Measurements from ENCODE around the gene TRPV3. TPM values are rescaled to one million over a fixed set of nuclear protein-coding genes. Genes with fewer than 3 reads are reported as not detected.
"Not testable (repeated sequence)": the region's sequence is repeated elsewhere in the genome, so short reads cannot be mapped to it uniquely, and the experiment has no call there.

TRPV3 gene
- total RNA-seq: 13.0 TPM

DNA sequence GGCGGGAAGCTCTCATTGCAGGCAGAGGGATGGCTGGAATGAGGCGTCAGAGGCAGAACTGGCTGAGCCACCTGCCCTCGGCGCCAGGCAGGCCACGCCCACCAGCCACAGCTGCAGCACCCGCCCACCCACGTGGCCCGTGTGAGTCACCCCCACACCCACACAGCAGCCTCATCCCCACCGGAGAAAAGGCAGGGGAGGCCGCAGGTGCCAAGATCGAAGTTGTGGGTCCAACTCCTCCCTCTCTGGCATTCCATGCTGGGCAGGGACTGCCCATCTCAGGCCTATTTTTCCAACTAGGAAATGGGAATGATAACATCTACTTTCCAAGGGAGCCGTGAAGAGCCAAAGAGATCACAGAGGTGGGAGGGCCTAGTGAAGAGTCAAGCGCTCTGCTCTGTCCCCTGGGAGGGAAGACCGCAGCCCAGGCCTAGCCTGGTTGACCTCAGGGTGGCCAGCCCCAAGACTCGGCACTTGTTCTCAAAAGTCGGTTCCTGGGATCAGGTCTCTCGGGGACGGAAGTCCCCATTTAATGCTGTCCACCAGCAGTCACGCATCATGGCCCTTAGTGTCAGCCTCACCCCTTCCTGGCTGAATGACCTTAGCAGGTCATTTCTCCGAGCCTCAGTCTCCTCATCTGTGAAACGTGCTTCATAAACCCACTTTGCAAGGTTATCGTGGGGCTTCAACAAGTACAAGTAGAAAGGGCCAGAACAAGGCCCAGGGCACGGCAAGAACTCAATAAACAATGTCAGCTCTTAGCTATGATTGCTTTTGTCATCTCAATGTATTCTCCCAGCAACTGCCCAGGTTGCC, at the start of gene TRPV3:
TSS of gene TRPV3 (minus strand) at position 45 of the 816 bp plus-strand sequence. CDS start 2,962 bp downstream, outside the sequence.
- intact Hi-C loops (cut with DNase I): no loop called here
- ATAC-seq (peak; percentile 89), DNase-seq (ENCODE audit: low spot score) (no peak)

DNA sequence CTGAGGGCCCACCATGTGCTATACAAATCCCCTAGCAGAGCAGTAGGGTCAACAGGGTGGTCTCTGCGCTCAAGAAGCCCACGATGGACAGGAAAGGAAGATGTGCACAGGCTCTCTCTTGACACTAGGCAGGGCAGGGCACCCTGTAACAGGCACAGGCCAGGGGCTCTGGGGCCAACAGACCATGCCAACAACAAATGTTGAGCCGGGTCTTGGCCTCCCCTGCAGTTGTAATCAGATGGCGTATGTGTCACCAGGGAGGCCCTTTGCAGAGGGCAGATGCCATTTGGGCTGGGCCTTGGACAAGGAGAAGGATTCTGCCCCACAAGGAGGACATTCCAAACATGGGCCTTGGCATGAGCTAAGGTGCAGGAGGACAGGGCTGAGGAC, 46.3 kb upstream of the TRPV3 start:
- intact Hi-C loops (cut with DNase I): no loop called here
- DNase-seq (ENCODE audit: low spot score): no peak
- no peak for ATAC-seq

DNA sequence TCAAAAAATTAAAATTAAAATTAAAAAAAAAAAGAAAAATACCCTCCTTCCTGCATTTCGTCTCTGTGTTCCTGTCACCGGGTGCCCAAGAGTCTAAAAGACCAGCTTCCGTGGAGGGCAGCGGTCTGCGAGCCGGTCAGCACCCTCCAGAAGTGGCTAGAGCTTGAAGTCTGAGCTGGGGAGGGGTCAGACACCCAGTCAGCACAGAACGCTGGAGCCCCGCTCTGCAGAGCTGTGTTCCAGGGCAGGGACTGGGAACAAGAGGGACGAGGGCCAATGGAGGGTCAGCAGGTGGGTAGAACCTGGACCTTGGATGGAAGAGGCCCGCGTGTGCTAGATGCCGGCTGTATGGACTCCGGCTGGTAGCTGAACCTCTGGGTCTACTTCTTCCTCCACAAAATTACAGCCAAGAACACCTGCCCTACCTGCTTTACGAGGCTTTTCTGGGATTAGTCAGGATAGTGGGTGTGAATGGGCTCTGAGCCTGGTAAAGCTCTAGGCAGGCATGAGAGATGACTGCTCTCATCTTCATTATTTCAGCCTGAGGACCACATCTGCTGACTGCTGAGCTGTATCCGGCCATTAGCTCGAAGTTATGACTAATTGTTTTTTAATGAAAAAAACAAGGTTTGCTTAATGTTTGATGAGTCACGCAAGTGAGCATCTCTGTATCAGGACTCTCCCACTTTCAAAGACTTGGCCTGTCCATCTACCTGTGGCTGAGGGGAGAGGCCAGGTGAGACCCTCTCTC, 45.7 kb upstream of the TRPV3 start:
- DNase-seq (ENCODE audit: low spot score) (no peak), ATAC-seq (no peak)
- intact Hi-C loops (cut with DNase I): no loop called here

DNA sequence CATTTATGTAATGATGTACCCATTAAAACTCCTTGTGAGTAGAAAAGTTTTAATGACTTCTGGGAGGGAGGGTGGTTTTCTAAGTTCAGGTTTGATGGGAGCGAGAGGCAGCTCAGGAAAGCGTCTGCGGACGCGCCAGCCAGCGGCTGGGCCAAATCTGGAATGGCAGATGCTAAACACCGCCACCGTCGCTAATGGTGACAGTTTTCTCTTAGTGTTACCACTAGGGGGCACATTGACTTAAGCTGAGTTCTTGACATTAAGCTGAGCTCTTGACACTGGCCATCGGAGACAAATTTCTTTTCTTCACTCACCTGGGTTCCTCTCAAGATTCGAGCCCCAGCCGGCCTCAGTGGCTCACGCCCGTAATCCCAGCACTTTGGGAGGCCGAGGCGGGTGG, 44.9 kb upstream of the TRPV3 start:
- ATAC-seq (peak; percentile 46), DNase-seq (ENCODE audit: low spot score) (no peak)
- intact Hi-C loops (cut with DNase I): no loop called here

DNA sequence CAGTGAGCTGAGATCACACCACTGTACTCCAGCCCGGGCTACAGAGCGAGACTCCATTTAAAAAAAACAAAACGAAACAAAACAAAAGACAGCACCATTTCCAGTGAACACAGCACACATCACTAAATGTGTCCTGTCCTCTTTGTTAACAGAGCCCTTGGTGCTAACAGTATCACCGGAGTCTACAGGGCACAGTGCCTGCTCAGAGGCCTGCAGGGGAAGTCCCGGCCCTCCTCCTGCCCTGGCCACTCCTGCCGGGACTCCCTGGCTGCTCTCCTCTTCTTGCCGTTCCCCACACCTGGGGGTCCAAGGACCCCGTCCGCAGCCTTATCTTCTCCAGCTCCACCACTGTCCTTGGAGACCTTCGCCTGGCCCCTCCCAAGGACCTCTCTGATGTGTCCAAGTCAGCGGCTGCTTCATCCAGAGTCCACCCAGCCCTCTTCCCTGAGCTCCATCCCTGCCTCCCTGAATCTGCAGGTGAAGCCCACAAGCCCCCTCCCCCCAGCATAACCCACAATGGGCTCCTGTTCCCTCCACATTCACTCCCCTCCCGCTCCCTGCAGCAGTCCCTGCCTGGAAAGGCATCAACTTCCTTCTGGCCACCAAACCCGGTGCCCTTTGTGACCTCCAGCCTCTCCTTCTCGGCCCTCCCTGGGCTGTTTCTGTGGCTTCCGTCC, 43.1 kb upstream of the TRPV3 start:
- no peak for ATAC-seq
- intact Hi-C loops (cut with DNase I): no loop called here
- DNase-seq (ENCODE audit: low spot score): no peak

DNA sequence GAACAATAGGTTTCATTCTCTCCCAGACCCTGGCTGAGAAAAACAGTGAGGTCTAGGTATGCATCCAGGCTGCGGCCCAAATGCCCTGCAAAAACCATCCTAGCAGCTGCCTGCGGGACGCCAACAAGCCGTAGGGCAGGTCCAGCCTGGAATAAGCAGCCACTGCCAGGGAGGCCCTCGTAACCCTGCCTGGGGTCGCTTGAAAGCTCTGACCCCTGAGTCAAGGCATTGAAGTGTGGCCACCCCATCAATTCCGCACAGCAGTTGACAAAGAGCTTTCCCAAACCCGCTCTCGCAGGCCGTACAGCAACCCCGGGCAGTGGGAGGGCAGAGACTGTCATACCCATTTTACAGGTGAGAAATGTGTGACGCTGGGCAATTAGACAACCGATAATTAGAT, 40.5 kb upstream of the TRPV3 start:
- no peak for ATAC-seq
- DNase-seq (ENCODE audit: low spot score): no peak
- intact Hi-C loops (cut with DNase I): no loop called here

DNA sequence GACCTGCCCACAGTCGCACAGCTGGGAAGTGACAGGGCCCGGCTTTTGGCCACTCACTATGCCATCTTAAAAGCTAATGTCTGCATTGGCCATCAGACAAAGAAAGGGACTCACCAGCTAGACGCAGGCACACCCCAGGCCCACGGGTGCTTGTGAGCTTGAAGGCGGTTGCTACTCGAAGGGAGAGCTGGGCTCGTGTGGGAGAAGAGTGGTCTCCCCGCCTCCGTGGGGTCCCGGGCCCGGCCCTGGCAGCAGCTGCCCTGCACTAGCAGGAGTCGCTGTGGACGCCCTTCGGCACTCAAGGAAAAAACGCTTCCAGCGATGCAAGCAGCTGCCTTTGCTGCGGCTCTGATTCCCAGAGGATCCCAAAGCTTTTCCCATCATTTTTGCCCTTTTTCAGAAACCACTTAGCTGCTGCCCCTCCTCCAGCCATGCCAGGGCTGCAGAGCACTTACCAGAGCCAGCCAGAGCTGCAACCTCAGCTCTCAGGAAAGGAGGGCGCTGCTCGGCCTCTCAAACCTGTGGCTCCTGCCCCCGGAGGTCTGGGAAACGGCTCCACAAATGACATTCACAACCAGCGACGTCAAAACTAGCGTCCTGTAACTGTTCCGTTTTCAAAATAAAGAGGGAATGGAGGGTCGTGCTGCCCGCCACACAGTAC, 39.3 kb upstream of the TRPV3 start:
- ATAC-seq: no peak
- DNase-seq (ENCODE audit: low spot score): no peak
- intact Hi-C loops (cut with DNase I): no loop called here

DNA sequence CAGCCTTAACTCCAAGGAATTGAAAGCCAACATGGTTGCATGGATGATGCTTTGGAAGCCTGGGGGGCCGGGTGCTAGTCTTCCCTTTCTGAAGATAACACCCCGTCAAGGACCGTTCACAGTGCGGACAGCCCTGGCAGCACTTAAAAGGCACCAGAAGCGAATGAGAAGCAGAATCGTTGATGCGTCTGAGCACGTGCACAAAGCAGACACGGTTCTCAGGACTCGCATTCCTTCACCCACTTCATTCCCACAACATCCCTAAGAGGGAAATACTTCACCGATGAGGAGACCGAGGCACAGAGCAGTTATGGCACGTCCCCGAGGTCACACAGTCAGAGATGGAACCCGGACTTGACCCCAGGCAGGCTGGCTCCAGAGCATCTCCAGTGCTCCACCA, 37.4 kb upstream of the TRPV3 start:
- intact Hi-C loops (cut with DNase I): no loop called here
- DNase-seq (ENCODE audit: low spot score) (no peak), ATAC-seq (no peak)

DNA sequence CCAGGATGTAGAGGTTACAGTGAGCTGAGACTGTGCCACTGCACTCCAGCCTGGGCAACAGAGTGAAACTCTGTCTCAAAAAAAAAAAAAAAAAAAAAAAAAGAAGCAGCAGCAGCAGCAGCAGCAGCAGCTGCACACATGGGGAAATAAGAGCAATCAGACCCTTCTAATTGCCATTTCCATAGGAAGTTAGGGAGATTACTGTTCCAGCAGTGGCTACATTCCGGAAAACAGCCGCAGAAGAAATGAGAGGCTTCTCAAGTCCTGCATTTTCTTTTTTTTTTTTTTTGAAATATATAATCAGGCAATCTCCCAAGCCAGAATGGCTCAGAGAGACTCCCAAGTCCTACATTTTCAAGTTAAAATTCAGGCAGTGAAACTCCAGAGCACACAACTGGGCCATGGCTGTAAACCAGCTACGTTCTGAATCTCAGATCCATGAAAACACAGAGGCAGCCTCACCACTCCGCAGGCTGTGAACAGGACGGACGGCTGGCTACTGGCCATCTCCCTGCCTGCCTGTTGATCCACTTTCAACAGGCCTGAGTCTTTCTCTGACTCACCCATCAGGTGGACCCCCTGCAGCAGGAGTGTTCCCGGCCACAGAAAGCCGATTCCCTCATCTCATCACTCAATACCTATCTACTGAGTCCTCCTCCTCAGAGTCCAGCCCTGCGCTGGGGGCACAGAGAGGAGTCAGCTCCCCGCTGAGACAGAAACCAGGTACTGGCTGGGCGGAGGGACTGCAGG, 36.6 kb upstream of the TRPV3 start:
- DNase-seq (ENCODE audit: low spot score) (no peak), ATAC-seq (peak; percentile 27)
- intact Hi-C loops (cut with DNase I): no loop called here

DNA sequence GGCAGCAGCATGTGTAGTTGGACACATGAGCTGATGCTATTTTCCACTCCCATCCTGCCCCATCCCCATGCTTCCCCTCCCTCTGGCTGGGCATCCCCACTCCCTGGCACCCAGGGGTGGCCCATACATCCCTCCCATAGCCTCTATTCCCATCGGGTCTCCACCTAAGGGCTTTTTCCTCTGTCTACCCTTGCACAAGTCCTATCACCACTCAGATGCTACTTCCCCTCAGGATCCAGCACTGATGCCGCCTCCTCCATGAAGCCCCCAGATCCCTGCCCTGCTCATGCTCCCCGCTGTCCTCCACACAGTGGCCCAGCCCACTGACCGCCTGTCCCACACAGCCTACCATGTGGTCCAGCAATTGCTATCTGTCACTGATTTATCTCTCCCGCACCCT, 35.8 kb upstream of the TRPV3 start:
- ATAC-seq (no peak), DNase-seq (ENCODE audit: low spot score) (no peak)
- intact Hi-C loops (cut with DNase I): no loop called here

DNA sequence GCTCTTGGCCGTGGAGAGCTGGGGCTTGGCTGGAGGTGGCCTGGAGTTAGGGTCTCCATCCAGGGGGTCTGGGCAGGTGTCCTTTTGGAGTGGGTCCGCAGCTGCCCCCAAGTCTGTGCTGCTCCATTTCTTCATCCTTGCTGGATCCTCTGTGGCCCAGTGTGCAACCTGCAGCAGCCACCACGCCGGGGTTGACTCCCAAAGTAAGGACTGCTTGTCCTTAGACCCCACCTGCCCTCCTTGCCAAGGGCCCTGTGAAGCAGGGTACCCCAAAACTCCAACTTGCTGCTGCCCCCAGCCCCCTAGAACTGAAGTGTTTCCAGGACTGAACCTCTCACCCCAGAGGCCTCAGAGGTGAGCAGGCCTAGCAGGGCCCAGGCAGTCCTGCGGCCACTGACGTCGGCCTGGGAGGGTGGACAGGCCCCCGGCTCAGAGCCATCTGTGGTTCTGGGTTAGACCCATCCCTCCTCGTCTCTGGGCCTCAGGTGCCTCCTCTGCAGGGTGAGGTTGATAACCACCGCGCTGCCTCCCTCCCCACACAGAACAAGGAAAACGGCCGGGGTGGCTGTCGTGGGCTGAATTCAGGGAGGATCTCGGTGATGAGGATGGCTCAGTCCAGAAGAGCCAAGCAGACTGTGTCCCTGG, 34.7 kb upstream of the TRPV3 start:
- intact Hi-C loops (cut with DNase I): no loop called here
- DNase-seq (ENCODE audit: low spot score) (no peak), ATAC-seq (no peak)

DNA sequence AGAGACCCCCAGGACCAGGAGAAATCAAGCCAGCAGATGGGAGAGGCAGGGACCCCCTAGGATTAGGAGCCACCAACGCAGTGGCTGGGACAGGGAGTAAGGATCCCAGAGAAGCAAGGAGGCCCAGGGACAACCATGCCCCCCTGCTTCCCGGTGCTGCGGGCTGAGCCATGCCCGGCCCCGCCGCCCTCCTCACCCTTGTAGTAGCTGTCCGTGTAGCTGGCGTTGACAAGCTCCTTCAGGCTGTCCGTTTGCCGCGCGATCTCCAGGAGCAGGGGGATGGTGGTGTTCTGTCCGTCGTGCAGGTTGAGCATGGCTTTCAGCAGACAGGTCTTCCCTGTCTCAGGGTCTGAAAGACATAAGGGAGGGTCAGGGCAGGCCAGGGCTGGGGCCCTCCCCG, 33.2 kb upstream of the TRPV3 start:
- DNase-seq (ENCODE audit: low spot score): no peak
- intact Hi-C loops (cut with DNase I): no loop called here
- ATAC-seq: no peak

DNA sequence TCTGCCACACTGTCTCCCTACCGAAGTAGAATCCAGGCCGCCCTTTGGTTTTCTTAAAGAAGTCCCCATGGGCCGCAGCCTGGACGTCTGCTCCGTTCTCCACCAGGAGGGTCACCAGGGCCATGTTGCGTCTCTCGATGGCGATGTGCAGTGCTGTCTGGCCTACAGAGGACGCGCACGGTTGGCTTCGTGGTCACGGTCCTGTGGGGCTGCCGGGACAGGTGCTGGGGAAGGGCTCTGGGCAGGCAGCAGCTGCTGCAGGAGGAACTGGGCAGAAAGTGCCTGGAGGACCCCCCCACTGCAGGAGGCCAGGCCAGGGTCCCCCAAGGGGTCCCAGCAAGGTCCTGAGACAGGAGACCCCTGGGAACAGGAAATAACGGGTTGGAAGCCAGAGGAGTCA, 32.6 kb upstream of the TRPV3 start:
- no peak for DNase-seq (ENCODE audit: low spot score)
- intact Hi-C loops (cut with DNase I): no loop called here
- ATAC-seq: no peak

DNA sequence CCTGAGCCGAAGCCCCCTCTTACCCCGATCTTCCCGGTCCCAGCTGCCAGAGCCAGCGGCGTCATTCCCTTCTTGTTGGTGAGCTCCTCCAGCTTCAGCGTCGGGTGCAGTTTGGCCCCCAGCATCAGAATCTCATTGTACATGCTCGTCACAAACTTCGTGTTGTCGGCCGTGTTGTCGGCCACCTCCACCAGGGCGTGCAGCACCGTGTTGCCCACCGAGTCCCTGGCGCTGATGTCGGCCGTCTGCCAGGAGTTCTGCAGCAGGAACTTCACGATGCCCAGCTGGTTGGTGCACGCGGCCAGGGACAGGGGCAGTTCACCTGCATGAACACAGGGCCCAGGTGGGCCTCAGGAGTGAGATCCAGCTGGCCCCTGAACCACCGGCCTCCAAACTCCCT, 32.2 kb upstream of the TRPV3 start:
- DNase-seq (ENCODE audit: low spot score) (no peak), ATAC-seq (no peak)
- intact Hi-C loops (cut with DNase I): no loop called here

DNA sequence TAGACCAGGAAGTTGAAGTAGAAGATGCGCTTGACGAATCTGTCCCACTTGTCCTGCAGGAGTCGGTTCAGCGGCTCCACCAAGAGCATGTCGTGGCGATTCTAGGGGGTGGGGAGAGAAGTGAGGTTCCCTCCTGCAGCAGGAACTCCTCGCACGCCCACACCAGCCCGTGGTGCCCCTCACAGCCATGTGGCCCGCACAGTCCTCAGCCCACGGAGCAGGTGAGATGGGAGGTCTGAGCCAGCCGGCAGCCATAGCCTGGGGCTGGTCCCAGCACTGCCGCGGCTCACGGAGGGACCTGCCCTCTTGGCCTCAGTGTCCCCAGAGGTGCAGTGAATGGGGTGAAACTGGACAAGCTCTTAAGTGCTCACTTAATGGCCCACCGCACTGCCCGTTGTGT, 28.2 kb upstream of the TRPV3 start:
- DNase-seq (ENCODE audit: low spot score): no peak
- intact Hi-C loops (cut with DNase I): no loop called here
- no peak for ATAC-seq

DNA sequence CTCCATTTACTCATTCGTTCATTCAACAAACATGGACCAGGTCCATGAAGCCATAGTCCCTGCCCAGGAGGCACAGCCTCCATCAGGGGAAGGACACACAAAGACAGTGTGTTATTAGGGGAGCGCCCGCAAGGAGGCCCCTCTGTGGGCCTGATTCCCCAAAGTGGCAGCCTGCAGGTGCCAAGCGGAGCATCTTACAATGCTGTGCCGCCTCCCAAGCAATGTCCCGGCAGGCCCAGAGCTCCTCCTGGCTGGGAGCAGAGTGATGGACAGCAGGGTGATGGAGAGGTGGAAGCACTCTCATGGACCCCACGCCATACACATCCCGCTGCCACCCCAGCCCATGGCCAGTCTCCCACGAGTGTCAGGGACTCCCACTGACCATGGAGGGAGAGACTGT, 25.8 kb upstream of the TRPV3 start:
- intact Hi-C loops (cut with DNase I): no loop called here
- DNase-seq (ENCODE audit: low spot score) (no peak), ATAC-seq (no peak)

DNA sequence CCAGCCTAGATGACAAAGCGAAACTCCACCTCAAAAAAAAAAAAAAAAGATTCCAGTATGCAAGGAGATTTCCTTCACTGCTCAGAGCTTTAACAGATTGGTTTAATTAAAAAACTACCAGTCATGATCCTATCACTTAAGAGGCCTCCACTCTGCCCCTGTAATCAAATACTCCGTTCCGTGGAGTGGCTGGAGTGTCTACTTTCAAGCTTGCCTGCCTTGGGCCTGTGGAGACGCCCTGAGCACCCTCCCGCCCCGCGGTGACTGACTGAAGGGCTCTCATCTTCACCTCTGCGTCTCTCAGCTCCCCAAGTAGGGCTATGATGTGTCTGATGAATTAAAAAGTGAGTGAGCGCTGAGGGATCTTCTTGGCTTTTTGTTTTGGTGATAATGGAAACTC, 25.3 kb upstream of the TRPV3 start:
- DNase-seq (ENCODE audit: low spot score): no peak
- ATAC-seq: no peak
- intact Hi-C loops (cut with DNase I): no loop called here

DNA sequence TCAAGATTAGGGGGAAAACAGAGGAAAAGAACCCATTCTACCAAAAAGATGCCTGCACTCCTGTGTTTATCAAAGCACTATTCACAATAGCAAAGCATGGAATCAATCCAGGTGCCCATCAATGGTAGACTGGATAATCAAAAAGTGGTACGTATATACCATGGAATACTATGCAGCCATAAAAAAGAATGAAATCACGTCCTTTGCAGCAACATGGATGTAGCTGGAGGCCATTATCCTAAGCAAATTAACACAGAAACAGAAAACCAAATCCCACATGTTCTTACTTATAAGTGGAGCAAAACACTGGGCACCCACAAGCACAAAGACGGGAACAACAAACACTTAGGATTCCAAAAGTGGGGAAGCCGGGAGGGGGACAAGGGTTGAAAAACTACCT, 21.1 kb upstream of the TRPV3 start:
- intact Hi-C loops (cut with DNase I); DNase-seq (ENCODE audit: low spot score); ATAC-seq: not testable (repeated sequence)
